HepG2 (cell line): ENCODE data around the gene ELF2. TPM values are rescaled to one million over a fixed set of nuclear protein-coding genes. Genes with fewer than 3 reads are reported as not detected.

Experiments used
- ATF7 ChIP-seq, 2 experiments: fragments of 450-650 bp in 1 of 2; sonication (generic) in 1 of 2; formaldehyde crosslinking in 1 of 2; IDR thresholded peaks; 2 replicates each; pipeline versions ENCODE4 v1.4.0 to v1.6.1; 2016 to 2020; ENCODE audit warnings: antibody characterized with exemption in 1 of 2, mild to moderate bottlenecking in 1 of 2, missing genetic modification reagents in 1 of 2
- FOXJ3 ChIP-seq: sonication (generic); formaldehyde crosslinking; IDR thresholded peaks from 2 replicates; pipeline ENCODE4 v1.4.0; 2020; ENCODE audit warnings: missing genetic modification reagents, mild to moderate bottlenecking, borderline replicate concordance
- MZF1 ChIP-seq: sonication (generic); formaldehyde crosslinking; IDR thresholded peaks from 2 replicates; pipeline ENCODE4 v1.8.1; 2023; ENCODE audit warnings: mild to moderate bottlenecking, missing genetic modification reagents, borderline replicate concordance
- POLR2G ChIP-seq: fragments of 200-400 bp; formaldehyde crosslinking; IDR thresholded peaks from 2 replicates; pipeline ENCODE4 v1.6.1; 2018; ENCODE audit warnings: mild to moderate bottlenecking, low read depth, low read length, moderate library complexity
- RFX1 ChIP-seq: fragments of 450-650 bp; IDR thresholded peaks from 2 replicates; pipeline ENCODE4 v1.6.1; 2017
- SSRP1 ChIP-seq: IDR thresholded peaks from 2 replicates; pipeline ENCODE4 v1.6.1; 2016; ENCODE audit warnings: control low read depth
- STAG1 ChIP-seq: sonication (generic); formaldehyde crosslinking; IDR thresholded peaks from 2 replicates; pipeline ENCODE4 v1.4.0; 2020; ENCODE audit warnings: missing genetic modification reagents
- ZBTB20 ChIP-seq: sonication (generic); formaldehyde crosslinking; IDR thresholded peaks from 2 replicates; pipeline ENCODE4 v1.8.1; 2023; ENCODE audit warnings: missing genetic modification reagents, low read depth, mild to moderate bottlenecking, borderline replicate concordance
- ZIK1 ChIP-seq: sonication (generic); formaldehyde crosslinking; IDR thresholded peaks from 2 replicates; pipeline ENCODE4 v1.5.0; 2020; ENCODE audit warnings: mild to moderate bottlenecking, low read depth, missing genetic modification reagents, borderline replicate concordance
- ZKSCAN1 ChIP-seq: fragments of 150-350 bp; IDR thresholded peaks from 2 replicates; pipeline ENCODE4 v1.6.1; 2014; ENCODE audit warnings: low read length
- ZNF484 ChIP-seq: sonication (generic); formaldehyde crosslinking; IDR thresholded peaks from 2 replicates; pipeline ENCODE4 v1.5.1; 2020; ENCODE audit warnings: mild to moderate bottlenecking, low read depth, missing genetic modification reagents, borderline replicate concordance
- ZNF564 ChIP-seq: sonication (generic); formaldehyde crosslinking; IDR thresholded peaks from 2 replicates; pipeline ENCODE4 v1.8.1; 2023; ENCODE audit warnings: mild to moderate bottlenecking, missing genetic modification reagents
- ZNF839 ChIP-seq: sonication (generic); formaldehyde crosslinking; IDR thresholded peaks from 2 replicates; pipeline ENCODE4 v1.4.0; 2020; ENCODE audit warnings: missing genetic modification reagents, mild to moderate bottlenecking, borderline replicate concordance
- polyA plus RNA-seq, 8 experiments: library from polyadenylated mRNA; depleted of rRNA in 3 of 8; stranded (reverse) in 7 of 8; unstranded in 1 of 8; fragments of >200 nt; fragmentation: Illumina TruSeq in 4 of 8; extraction: Trizol in 4 of 8; gene quantifications; 2 replicates each; pipeline versions ENCODE4 v1.2.1 to v1.2.3, GENCODE V29; 2011 to 2016; ENCODE audit warnings: low read depth in 4 of 8, missing spikeins in 1 of 8, mixed read lengths in 1 of 8; ENCODE audit not compliant: insufficient read depth in 1 of 8
- total RNA-seq, 5 experiments: library from RNA; depleted of rRNA; stranded (reverse); fragments of >200 nt; fragmentation: Illumina TruSeq; extraction: Trizol; gene quantifications; 2 replicates each; pipeline ENCODE4 v1.2.3, GENCODE V29; 2016; ENCODE audit warnings: low read depth in 1 of 5
- TF ChIP-seq, protein P1 (sequence below): sonication (generic); formaldehyde crosslinking; IDR thresholded peaks from 2 replicates; pipeline ENCODE4 v1.4.0; 2020; ENCODE audit warnings: missing genetic modification reagents
- TF ChIP-seq, protein P2 (sequence below): IDR thresholded peaks from 2 replicates; pipeline ENCODE4 v1.6.1; 2016; ENCODE audit warnings: control low read depth
- TF ChIP-seq, protein P3 (sequence below): sonication (generic); formaldehyde crosslinking; IDR thresholded peaks from 2 replicates; pipeline ENCODE4 v1.4.0; 2020; ENCODE audit warnings: missing genetic modification reagents, borderline replicate concordance

ELF2 gene
- total and polyA plus RNA-seq, 2 of the 13 experiments (the other 11 are each of a cell fraction or from before 2014, with no cell fraction given), result 28.6 to 35.4 TPM

DNA sequence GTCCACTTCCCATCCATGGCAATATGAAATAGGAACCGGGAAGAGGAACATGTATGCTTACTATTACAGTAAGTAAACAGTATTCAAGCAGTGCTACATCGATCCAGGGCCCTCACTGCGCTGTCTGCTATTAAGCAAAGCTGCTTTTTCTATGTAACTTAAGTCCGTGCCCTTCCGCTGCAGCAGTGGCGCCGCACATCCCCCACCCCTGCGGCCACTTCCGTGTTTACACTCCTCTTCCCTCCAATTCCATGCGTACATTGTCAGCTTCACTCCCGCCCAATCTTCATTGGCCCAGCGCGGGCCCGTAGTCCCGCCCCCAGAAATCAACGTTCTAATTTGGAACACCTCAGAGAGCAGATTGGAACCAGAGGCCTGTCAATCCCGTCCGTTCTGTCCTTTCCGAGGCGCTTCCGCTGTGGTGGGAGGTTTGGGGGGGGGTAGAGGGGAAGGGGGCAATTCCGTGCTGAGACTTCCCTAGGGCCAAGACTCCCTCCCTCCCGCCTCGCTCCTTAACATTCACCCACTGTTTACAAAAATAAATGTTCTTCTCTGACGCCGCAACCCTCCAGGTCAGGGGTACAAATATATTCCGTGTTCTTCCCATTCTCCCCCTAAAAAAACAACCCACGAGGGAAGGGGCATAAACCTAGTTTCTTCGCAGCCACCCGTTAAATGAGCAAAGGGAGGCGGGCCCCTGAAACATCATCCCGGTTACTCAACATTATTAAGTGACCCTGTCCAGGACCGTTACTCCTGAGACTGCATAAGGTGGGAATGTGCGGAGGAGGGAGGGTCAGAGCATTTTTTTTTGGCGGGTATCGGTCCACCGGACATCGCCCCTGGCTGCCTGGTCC is 94.0 kb downstream of the ELF2 start (continued):
- TF ChIP-seq, protein P1, sequence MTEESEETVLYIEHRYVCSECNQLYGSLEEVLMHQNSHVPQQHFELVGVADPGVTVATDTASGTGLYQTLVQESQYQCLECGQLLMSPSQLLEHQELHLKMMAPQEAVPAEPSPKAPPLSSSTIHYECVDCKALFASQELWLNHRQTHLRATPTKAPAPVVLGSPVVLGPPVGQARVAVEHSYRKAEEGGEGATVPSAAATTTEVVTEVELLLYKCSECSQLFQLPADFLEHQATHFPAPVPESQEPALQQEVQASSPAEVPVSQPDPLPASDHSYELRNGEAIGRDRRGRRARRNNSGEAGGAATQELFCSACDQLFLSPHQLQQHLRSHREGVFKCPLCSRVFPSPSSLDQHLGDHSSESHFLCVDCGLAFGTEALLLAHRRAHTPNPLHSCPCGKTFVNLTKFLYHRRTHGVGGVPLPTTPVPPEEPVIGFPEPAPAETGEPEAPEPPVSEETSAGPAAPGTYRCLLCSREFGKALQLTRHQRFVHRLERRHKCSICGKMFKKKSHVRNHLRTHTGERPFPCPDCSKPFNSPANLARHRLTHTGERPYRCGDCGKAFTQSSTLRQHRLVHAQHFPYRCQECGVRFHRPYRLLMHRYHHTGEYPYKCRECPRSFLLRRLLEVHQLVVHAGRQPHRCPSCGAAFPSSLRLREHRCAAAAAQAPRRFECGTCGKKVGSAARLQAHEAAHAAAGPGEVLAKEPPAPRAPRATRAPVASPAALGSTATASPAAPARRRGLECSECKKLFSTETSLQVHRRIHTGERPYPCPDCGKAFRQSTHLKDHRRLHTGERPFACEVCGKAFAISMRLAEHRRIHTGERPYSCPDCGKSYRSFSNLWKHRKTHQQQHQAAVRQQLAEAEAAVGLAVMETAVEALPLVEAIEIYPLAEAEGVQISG (CRISPR knock-in tag), result peak; percentile 82
- peak; percentile 17; the same call in 1 of the 2 replicates for TF ChIP-seq SSRP1
- no peak for TF ChIP-seq ATF7 (IDR thresholded peaks at IDR 0.05)
- TF ChIP-seq ATF7 (CRISPR knock-in tag; IDR thresholded peaks at IDR 0.05), result no peak
- TF ChIP-seq ZNF484 (CRISPR knock-in tag), result no peak
- TF ChIP-seq MZF1 (CRISPR knock-in tag), result no peak
- TF ChIP-seq ZBTB20 (CRISPR knock-in tag), result 0 out of 2 replicates have a peak, but pooled peaks have one; percentile 46
- no peak for TF ChIP-seq RFX1
- no peak for TF ChIP-seq ZKSCAN1
- no peak for TF ChIP-seq ZNF839
- TF ChIP-seq, protein P2, sequence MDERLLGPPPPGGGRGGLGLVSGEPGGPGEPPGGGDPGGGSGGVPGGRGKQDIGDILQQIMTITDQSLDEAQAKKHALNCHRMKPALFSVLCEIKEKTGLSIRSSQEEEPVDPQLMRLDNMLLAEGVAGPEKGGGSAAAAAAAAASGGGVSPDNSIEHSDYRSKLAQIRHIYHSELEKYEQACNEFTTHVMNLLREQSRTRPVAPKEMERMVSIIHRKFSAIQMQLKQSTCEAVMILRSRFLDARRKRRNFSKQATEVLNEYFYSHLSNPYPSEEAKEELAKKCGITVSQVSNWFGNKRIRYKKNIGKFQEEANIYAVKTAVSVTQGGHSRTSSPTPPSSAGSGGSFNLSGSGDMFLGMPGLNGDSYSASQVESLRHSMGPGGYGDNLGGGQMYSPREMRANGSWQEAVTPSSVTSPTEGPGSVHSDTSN (CRISPR knock-in tag), result peak; percentile 93
- peak; percentile 77; the same call in 1 of the 2 replicates for TF ChIP-seq ZNF564 (CRISPR knock-in tag)
- TF ChIP-seq ZIK1, result 0 out of 2 replicates have a peak, but pooled peaks have one; percentile 44
- TF ChIP-seq, protein P3, sequence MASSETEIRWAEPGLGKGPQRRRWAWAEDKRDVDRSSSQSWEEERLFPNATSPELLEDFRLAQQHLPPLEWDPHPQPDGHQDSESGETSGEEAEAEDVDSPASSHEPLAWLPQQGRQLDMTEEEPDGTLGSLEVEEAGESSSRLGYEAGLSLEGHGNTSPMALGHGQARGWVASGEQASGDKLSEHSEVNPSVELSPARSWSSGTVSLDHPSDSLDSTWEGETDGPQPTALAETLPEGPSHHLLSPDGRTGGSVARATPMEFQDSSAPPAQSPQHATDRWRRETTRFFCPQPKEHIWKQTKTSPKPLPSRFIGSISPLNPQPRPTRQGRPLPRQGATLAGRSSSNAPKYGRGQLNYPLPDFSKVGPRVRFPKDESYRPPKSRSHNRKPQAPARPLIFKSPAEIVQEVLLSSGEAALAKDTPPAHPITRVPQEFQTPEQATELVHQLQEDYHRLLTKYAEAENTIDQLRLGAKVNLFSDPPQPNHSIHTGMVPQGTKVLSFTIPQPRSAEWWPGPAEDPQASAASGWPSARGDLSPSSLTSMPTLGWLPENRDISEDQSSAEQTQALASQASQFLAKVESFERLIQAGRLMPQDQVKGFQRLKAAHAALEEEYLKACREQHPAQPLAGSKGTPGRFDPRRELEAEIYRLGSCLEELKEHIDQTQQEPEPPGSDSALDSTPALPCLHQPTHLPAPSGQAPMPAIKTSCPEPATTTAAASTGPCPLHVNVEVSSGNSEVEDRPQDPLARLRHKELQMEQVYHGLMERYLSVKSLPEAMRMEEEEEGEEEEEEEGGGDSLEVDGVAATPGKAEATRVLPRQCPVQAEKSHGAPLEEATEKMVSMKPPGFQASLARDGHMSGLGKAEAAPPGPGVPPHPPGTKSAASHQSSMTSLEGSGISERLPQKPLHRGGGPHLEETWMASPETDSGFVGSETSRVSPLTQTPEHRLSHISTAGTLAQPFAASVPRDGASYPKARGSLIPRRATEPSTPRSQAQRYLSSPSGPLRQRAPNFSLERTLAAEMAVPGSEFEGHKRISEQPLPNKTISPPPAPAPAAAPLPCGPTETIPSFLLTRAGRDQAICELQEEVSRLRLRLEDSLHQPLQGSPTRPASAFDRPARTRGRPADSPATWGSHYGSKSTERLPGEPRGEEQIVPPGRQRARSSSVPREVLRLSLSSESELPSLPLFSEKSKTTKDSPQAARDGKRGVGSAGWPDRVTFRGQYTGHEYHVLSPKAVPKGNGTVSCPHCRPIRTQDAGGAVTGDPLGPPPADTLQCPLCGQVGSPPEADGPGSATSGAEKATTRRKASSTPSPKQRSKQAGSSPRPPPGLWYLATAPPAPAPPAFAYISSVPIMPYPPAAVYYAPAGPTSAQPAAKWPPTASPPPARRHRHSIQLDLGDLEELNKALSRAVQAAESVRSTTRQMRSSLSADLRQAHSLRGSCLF, result peak; percentile 18; the same call in 1 of the 2 replicates
- TF ChIP-seq POLR2G, result peak; percentile 17; the same call in 1 of the 2 replicates
- no peak for TF ChIP-seq STAG1 (CRISPR knock-in tag)
- peak; percentile 41; the same call in 1 of the 2 replicates for TF ChIP-seq FOXJ3 (CRISPR knock-in tag)
